ENCODE results near the gene CAMK1D.
"Not testable (repeated sequence)": the region's sequence is repeated elsewhere in the genome, so short reads cannot be mapped to it uniquely, and the experiment has no call there.

The CAMK1D gene

GRCh38 chr10:12434277-12434676 lies 84.9 kb downstream of the CAMK1D start:
- no peak for DNase-seq

GRCh38 chr10:12434677-12435076 lies 85.3 kb downstream of the CAMK1D start:
- not testable (repeated sequence) for DNase-seq

- no peak for DNase-seq
These were observed 86.0 kb downstream of the CAMK1D start for GRCh38 chr10:12435348-12435747.

- no peak for DNase-seq
These were observed 89.8 kb downstream of the CAMK1D start for GRCh38 chr10:12438919-12439692.

- DNase-seq: peak; percentile 10
These were observed 90.4 kb downstream of the CAMK1D start for GRCh38 chr10:12439767-12440166.

GRCh38 chr10:12443026-12443425 lies 93.7 kb downstream of the CAMK1D start:
- no peak for DNase-seq

GRCh38 chr10:12444981-12445700 lies 95.8 kb downstream of the CAMK1D start:
- no peak for DNase-seq

- no peak for DNase-seq
These were observed 96.5 kb downstream of the CAMK1D start for GRCh38 chr10:12445701-12446334.

- DNase-seq: no peak
These were observed 99.0 kb downstream of the CAMK1D start for GRCh38 chr10:12448340-12448728.

- DNase-seq: peak; percentile 69
These were observed 99.5 kb downstream of the CAMK1D start for GRCh38 chr10:12448729-12449391.

- no peak for DNase-seq
These were observed 106.0 kb downstream of the CAMK1D start for GRCh38 chr10:12455318-12455717.

GRCh38 chr10:12455766-12456165 lies 106.4 kb downstream of the CAMK1D start:
- no peak for DNase-seq

GRCh38 chr10:12459340-12459739 lies 110.0 kb downstream of the CAMK1D start:
- no peak for DNase-seq

GRCh38 chr10:12459762-12460161 lies 110.4 kb downstream of the CAMK1D start:
- no peak for DNase-seq

- no peak for DNase-seq
These were observed 114.1 kb downstream of the CAMK1D start for GRCh38 chr10:12463459-12463838.

- no peak for DNase-seq
These were observed 116.2 kb downstream of the CAMK1D start for GRCh38 chr10:12465385-12466136.

GRCh38 chr10:12466704-12467305 lies 117.5 kb downstream of the CAMK1D start:
- DNase-seq: no peak

GRCh38 chr10:12469345-12469744 lies 120.0 kb downstream of the CAMK1D start:
- DNase-seq: no peak

- DNase-seq: no peak
These were observed 121.4 kb downstream of the CAMK1D start for GRCh38 chr10:12470719-12471118.

GRCh38 chr10:12471135-12471534 lies 121.8 kb downstream of the CAMK1D start:
- no peak for DNase-seq

- no peak for DNase-seq
These were observed 124.1 kb downstream of the CAMK1D start for GRCh38 chr10:12473491-12473890.

GRCh38 chr10:12474727-12475412 lies 125.5 kb downstream of the CAMK1D start:
- DNase-seq: no peak

Measured in stimulated activated naive CD4-positive, alpha-beta T cell treated with Interleukin-2 at 50 U/mL for 16 hours (primary cell).